Measurements from ENCODE around the gene FRK. TPM values are rescaled to one million over a fixed set of nuclear protein-coding genes. Genes with fewer than 3 reads are reported as not detected.

Gene FRK
- polyA plus RNA-seq, 3 donors = not detected

- no peak overlapping the region for H3K27ac ChIP-seq (ENCODE audit: low read depth in 1 of 2, low read length in 2 of 2)
These were observed 45.5 kb upstream of the FRK start for GRCh38 chr6:116106146-116106545.

DNA sequence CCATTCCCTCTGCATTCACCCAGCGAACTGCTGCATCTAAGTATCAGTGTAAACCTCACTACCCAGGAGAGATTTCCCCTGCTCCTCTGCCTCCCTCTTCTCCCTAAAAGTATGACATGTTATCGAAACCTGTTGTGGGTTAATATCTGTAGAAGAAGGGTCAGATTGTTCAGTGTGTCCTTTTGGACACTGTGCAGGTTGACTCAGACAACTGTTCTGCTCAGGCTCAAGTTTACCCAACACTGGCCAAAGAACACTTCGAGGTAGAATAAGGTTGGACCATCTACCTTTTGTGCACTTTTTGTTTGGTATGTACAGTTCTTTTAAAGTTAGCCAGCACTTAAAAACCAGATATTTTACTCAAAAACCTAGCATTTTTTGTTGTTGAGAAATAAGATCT, 44.6 kb upstream of the FRK start:
- Histone ChIP-seq H3K9ac (ENCODE audit: insufficient read depth, low read length, poor library complexity, severe bottlenecking) (no peak overlapping the region), H3K27me3 (ENCODE audit: control insufficient read depth in 2 of 2, insufficient read depth in 2 of 2, low read length in 2 of 2) (no peaks in the 10 kb centered on the region), H3K27ac (ENCODE audit: low read depth in 1 of 2, low read length in 2 of 2) (no peak overlapping the region), H2AFZ (ENCODE audit: insufficient read depth, low read depth, low read length, poor library complexity, severe bottlenecking) (no peak overlapping the region), H3K9me3 (replicated peaks in 1 of 2; ENCODE audit: control insufficient read depth in 1 of 2, insufficient read depth in 1 of 2, low read length in 2 of 2) (no peaks in the 10 kb centered on the region), H3K79me2 (ENCODE audit: insufficient read depth, low read length) (peaks cover 6% of the 10 kb centered on the region), H3K4me1 (ENCODE audit: control insufficient read depth in 1 of 2, insufficient read depth in 2 of 2, low read length in 2 of 2) (peaks cover 25 to 28% of the 10 kb centered on the region in 2 donors), H3K4me2 (replicated peaks; ENCODE audit: extremely low read depth, low read length, poor library complexity, severe bottlenecking) (no peak overlapping the region), H3K4me3 (replicated peaks in 1 of 3; ENCODE audit: low read depth in 2 of 3, low read length in 3 of 3) (no peak overlapping the region), H3K36me3 (replicated peaks in 1 of 2; ENCODE audit: control insufficient read depth in 1 of 2, insufficient read depth in 2 of 2, low read length in 2 of 2) (peaks cover 10 to 22% of the 10 kb centered on the region in 2 donors), H4K20me1 (ENCODE audit: insufficient read depth, low read length) (no peaks in the 10 kb centered on the region)
- Mint-ChIP-seq H3K27me3 (ENCODE audit: low read depth in 3 of 3) (no peaks in the 10 kb centered on the region), H3K36me3 (peaks cover 20 to 32% of the 10 kb centered on the region in 2 donors), H3K4me3 (no peak overlapping the region), H3K27ac (no peak overlapping the region), H3K9me3 (peaks cover 0 to 3% (median 0%) of the 10 kb centered on the region in 7 donors), H3K4me1 (peaks cover 30% of the 10 kb centered on the region)
- no CpG with 5 or more reads among the region's 3 CpGs for WGBS (ENCODE audit: insufficient coverage)
- no peak for DNase-seq
- intact Hi-C loops (cut with micrococcal nuclease) = no loop called here
- no peak for TF ChIP-seq CTCF (IDR thresholded peaks at IDR 0.05)

More at GRCh38 chr6:116106146-116106545, 45.5 kb upstream of the FRK start:
- Histone ChIP-seq H4K20me1 (ENCODE audit: insufficient read depth, low read length) (no peaks in the 10 kb centered on the region), H3K27me3 (ENCODE audit: control insufficient read depth in 2 of 2, insufficient read depth in 2 of 2, low read length in 2 of 2) (no peaks in the 10 kb centered on the region), H3K4me1 (ENCODE audit: control insufficient read depth in 1 of 2, insufficient read depth in 2 of 2, low read length in 2 of 2) (peaks cover 22 to 23% of the 10 kb centered on the region in 2 donors), H3K4me3 (replicated peaks in 1 of 3; ENCODE audit: low read depth in 2 of 3, low read length in 3 of 3) (no peak overlapping the region), H2AFZ (ENCODE audit: insufficient read depth, low read depth, low read length, poor library complexity, severe bottlenecking) (no peak overlapping the region), H3K9ac (ENCODE audit: insufficient read depth, low read length, poor library complexity, severe bottlenecking) (no peak overlapping the region), H3K4me2 (replicated peaks; ENCODE audit: extremely low read depth, low read length, poor library complexity, severe bottlenecking) (no peak overlapping the region), H3K79me2 (ENCODE audit: insufficient read depth, low read length) (peaks cover 6% of the 10 kb centered on the region), H3K9me3 (replicated peaks in 1 of 2; ENCODE audit: control insufficient read depth in 1 of 2, insufficient read depth in 1 of 2, low read length in 2 of 2) (no peaks in the 10 kb centered on the region), H3K36me3 (replicated peaks in 1 of 2; ENCODE audit: control insufficient read depth in 1 of 2, insufficient read depth in 2 of 2, low read length in 2 of 2) (peaks cover 17 to 31% of the 10 kb centered on the region in 2 donors)
- Mint-ChIP-seq H3K36me3 (peaks cover 29 to 40% of the 10 kb centered on the region in 2 donors), H3K27me3 (ENCODE audit: low read depth in 3 of 3) (no peaks in the 10 kb centered on the region), H3K4me3 (no peak overlapping the region), H3K4me1 (peaks cover 26% of the 10 kb centered on the region), H3K9me3 (peaks cover 0 to 3% (median 0%) of the 10 kb centered on the region in 7 donors), H3K27ac (no peak overlapping the region)
- intact Hi-C loops (cut with micrococcal nuclease) = no loop called here
- no peak for DNase-seq
- no CpG with 5 or more reads among the region's 1 CpG for WGBS (ENCODE audit: insufficient coverage)
- no peak for TF ChIP-seq CTCF (IDR thresholded peaks at IDR 0.05)
